ENCODE measurements around the gene ETV5.
"Not testable (repeated sequence)": the region's sequence is repeated elsewhere in the genome, so short reads cannot be mapped to it uniquely, and the experiment has no call there.

Gene ETV5

GRCh38 chr3:186067360-186068242, 41.3 kb downstream of the ETV5 start:
- no peak for DNase-seq (ENCODE audit: low read depth)

GRCh38 chr3:186060222-186060621, 48.7 kb downstream of the ETV5 start:
- no peak for DNase-seq (ENCODE audit: low read depth)

- no peak for DNase-seq (ENCODE audit: low read depth)
Measured at GRCh38 chr3:186059192-186059591, 49.7 kb downstream of the ETV5 start.

- DNase-seq (ENCODE audit: low read depth): no peak
Measured at GRCh38 chr3:186058225-186058624, 50.7 kb downstream of the ETV5 start.

- DNase-seq (ENCODE audit: low read depth): peak; percentile 39
Measured at GRCh38 chr3:186057594-186057993, 51.3 kb downstream of the ETV5 start.

GRCh38 chr3:186054792-186055352, 54.0 kb downstream of the ETV5 start:
- no peak for DNase-seq (ENCODE audit: low read depth)

- DNase-seq (ENCODE audit: low read depth): no peak
Measured at GRCh38 chr3:186053954-186054791, 54.7 kb downstream of the ETV5 start.

GRCh38 chr3:186052096-186052840, 56.6 kb downstream of the ETV5 start:
- DNase-seq (ENCODE audit: low read depth): no peak

- no peak for DNase-seq (ENCODE audit: low read depth)
Measured at GRCh38 chr3:186049001-186049400, 59.9 kb downstream of the ETV5 start.

- no peak for DNase-seq (ENCODE audit: low read depth)
Measured at GRCh38 chr3:186048119-186048518, 60.8 kb downstream of the ETV5 start.

GRCh38 chr3:186046838-186047237, 62.1 kb downstream of the ETV5 start:
- DNase-seq (ENCODE audit: low read depth): no peak

GRCh38 chr3:186044968-186045367, 63.9 kb downstream of the ETV5 start:
- DNase-seq (ENCODE audit: low read depth): no peak

- DNase-seq (ENCODE audit: low read depth): no peak
Measured at GRCh38 chr3:186044427-186044826, 64.5 kb downstream of the ETV5 start.

- no peak for DNase-seq (ENCODE audit: low read depth)
Measured at GRCh38 chr3:186042521-186043202, 66.2 kb downstream of the ETV5 start.

- no peak for DNase-seq (ENCODE audit: low read depth)
Measured at GRCh38 chr3:186042036-186042435, 66.9 kb downstream of the ETV5 start.

GRCh38 chr3:186038360-186038759, 70.5 kb downstream of the ETV5 start:
- no peak for DNase-seq (ENCODE audit: low read depth)

- peak; percentile 6 for DNase-seq (ENCODE audit: low read depth)
Measured at GRCh38 chr3:186035277-186035676, 73.6 kb downstream of the ETV5 start.

- DNase-seq (ENCODE audit: low read depth): no peak
Measured at GRCh38 chr3:186032321-186032720, 76.6 kb downstream of the ETV5 start.

GRCh38 chr3:186025993-186026392, 82.9 kb downstream of the ETV5 start:
- DNase-seq (ENCODE audit: low read depth): not testable (repeated sequence)

- DNase-seq (ENCODE audit: low read depth): peak; percentile 29
Measured at GRCh38 chr3:186025161-186025560, 83.7 kb downstream of the ETV5 start.

- peak; percentile 36 for DNase-seq (ENCODE audit: low read depth)
Measured at GRCh38 chr3:186024210-186024609, 84.7 kb downstream of the ETV5 start.

Measured in stromal cell of bone marrow (primary cell).